HepG2 (cell line): ENCODE measurements around the gene CPLX3. TPM values are rescaled to one million over a fixed set of nuclear protein-coding genes. Genes with fewer than 3 reads are reported as not detected.

Experiments
- ATAC-seq: fragments of 200-7000 bp; cut with Tn5 transposase; 3 replicates; pipeline ENCODE4 v1.9.1; 2020; ENCODE audit warnings: mild to moderate bottlenecking, moderate library complexity
- BruUV-seq: library from RNA; stranded (reverse); fragments of 400-500 nt; replicated peaks from 2 replicates; lab custom pipeline; 2021; lab: Mats Ljungman, UMichigan
- CTCF ChIA-PET: fragments of 300-600 bp; formaldehyde crosslinking; extraction: SDS; loops from one replicate; lab custom pipeline; 2021; ENCODE audit warnings: low total read pairs, inconsistent platforms, low intra/inter-chr PET ratio; lab: Yijun Ruan, JAX
- POLR2A ChIA-PET: fragments of 350-600 bp; sonication (Branson Sonifier 250); formaldehyde crosslinking; loops from one replicate; lab custom pipeline; 2020; ENCODE audit warnings: antibody characterized with exemption, inconsistent platforms; lab: Yijun Ruan, JAX
- DNase-seq: peaks from one replicate; pipeline ENCODE4 v3.0.0-alpha.2; 2015; ENCODE audit warnings: low spot score
- FAIRE-seq: peaks from 3 replicates; lab custom pipeline; 2011; peaks lifted over from hg19 to GRCh38; lab: Jason Lieb, UNC
- H2AFZ ChIP-seq: one replicate; pipeline ENCODE4 v1.6.1; 2011; ENCODE audit warnings: low read length, inconsistent platforms
- H3K27ac ChIP-seq: fragments of 300-600 bp; 3 replicates; pipeline ENCODE4 v1.8.0; 2011; ENCODE audit warnings: mixed run types, mild to moderate bottlenecking, mixed read lengths, low read length, inconsistent platforms; ENCODE audit not compliant: insufficient read depth; ENCODE audit errors: extremely low read length
- H3K27me3 ChIP-seq, 2 experiments: fragments of 200-600 bp in 1 of 2; 2 replicates in 1 of 2; 3 replicates in 1 of 2; pipeline versions ENCODE4 v1.6.0 to v1.8.0; 2011; ENCODE audit warnings: low read length in 2 of 2, mild to moderate bottlenecking in 2 of 2, moderate library complexity in 2 of 2, inconsistent platforms in 1 of 2; ENCODE audit not compliant: insufficient read depth in 2 of 2, control insufficient read depth in 1 of 2
- H3K36me3 ChIP-seq, 2 experiments: fragments of 200-600 bp in 1 of 2; replicated peaks in 1 of 2; 2 replicates in 1 of 2; 3 replicates in 1 of 2; pipeline versions ENCODE4 v1.5.1 to v1.8.0; 2011; ENCODE audit warnings: low read length in 2 of 2, inconsistent platforms in 1 of 2; ENCODE audit not compliant: insufficient read depth in 2 of 2, control insufficient read depth in 1 of 2
- H3K4me1 ChIP-seq: 2 replicates; pipeline ENCODE4 v1.5.1; 2012; ENCODE audit warnings: low read length, inconsistent platforms; ENCODE audit not compliant: insufficient read depth
- H3K4me2 ChIP-seq: 2 replicates; pipeline ENCODE4 v1.6.0; 2011; ENCODE audit warnings: low read depth, low read length, inconsistent platforms
- H3K4me3 ChIP-seq, 3 experiments: fragments of 200-600 bp in 1 of 3; sonication (generic), shearing (Covaris generic) in 1 of 3; replicated peaks in 1 of 3; 2 replicates each; pipeline ENCODE4 v1.5.1; 2011 to 2016; ENCODE audit warnings: low read length in 3 of 3, inconsistent platforms in 2 of 3, low read depth in 2 of 3, mild to moderate bottlenecking in 2 of 3, control low read depth in 1 of 3, mixed read lengths in 1 of 3; ENCODE audit not compliant: insufficient read depth in 1 of 3
- H3K79me2 ChIP-seq: one replicate; pipeline ENCODE4 v1.6.1; 2011; ENCODE audit warnings: low read length, inconsistent platforms; ENCODE audit not compliant: insufficient read depth
- H3K9ac ChIP-seq: 2 replicates; pipeline ENCODE4 v1.6.0; 2011; ENCODE audit warnings: mild to moderate bottlenecking, low read depth, low read length, inconsistent platforms; ENCODE audit not compliant: insufficient read depth
- H3K9me3 ChIP-seq: 2 replicates; pipeline ENCODE4 v1.5.1; 2012; ENCODE audit warnings: mild to moderate bottlenecking, low read length
- H4K20me1 ChIP-seq: 2 replicates; pipeline ENCODE4 v1.6.0; 2011; ENCODE audit warnings: inconsistent platforms, mild to moderate bottlenecking, low read length, moderate library complexity; ENCODE audit not compliant: insufficient read depth
- BHLHE40 ChIP-seq: IDR thresholded peaks from 2 replicates; pipeline ENCODE4 v1.6.1; 2011; ENCODE audit warnings: low read length, improper control_type of control experiment
- FOSL1 ChIP-seq: sonication (generic); formaldehyde crosslinking; IDR thresholded peaks from 2 replicates; pipeline ENCODE4 v1.9.0; 2021; ENCODE audit warnings: missing genetic modification reagents, borderline replicate concordance
- KLF9 ChIP-seq: IDR thresholded peaks from 2 replicates; pipeline ENCODE4 v1.6.1; 2016; ENCODE audit warnings: low read depth
- MAZ ChIP-seq, 2 experiments: sonication (generic) in 1 of 2; formaldehyde crosslinking in 1 of 2; IDR thresholded peaks; 2 replicates each; pipeline versions ENCODE4 v1.5.0 to v1.6.1; 2012 to 2020; ENCODE audit warnings: low read depth in 2 of 2, mild to moderate bottlenecking in 2 of 2, borderline replicate concordance in 1 of 2, improper control_type of control experiment in 1 of 2, low read length in 1 of 2, missing genetic modification reagents in 1 of 2, moderate library complexity in 1 of 2
- TARDBP ChIP-seq: sonication (generic); formaldehyde crosslinking; IDR thresholded peaks from 2 replicates; pipeline ENCODE4 v1.8.0; 2022; ENCODE audit warnings: mild to moderate bottlenecking, missing genetic modification reagents
- THAP9 ChIP-seq: sonication (generic); formaldehyde crosslinking; IDR thresholded peaks from 2 replicates; pipeline ENCODE4; 2020; ENCODE audit warnings: missing genetic modification reagents, mild to moderate bottlenecking, borderline replicate concordance
- ZNF263 ChIP-seq: sonication (generic); formaldehyde crosslinking; IDR thresholded peaks from 2 replicates; pipeline ENCODE4 v1.4.0; 2020; ENCODE audit warnings: missing genetic modification reagents
- ZNF790 ChIP-seq: sonication (generic); formaldehyde crosslinking; IDR thresholded peaks from 2 replicates; pipeline ENCODE4 v1.8.0; 2022; ENCODE audit warnings: missing genetic modification reagents, mild to moderate bottlenecking, borderline replicate concordance
- WGBS: methylation state at CpG from one replicate; pipeline ENCODE4 v1.1.6; 2017; ENCODE audit warnings: low lambda C conversion rate; 5-methylcytosine and 5-hydroxymethylcytosine counted together
- in situ Hi-C: cut with HindIII; loops from 2 replicates; pipeline ENCODE4 v1.10.0; 2017; ENCODE audit warnings: low pct_unique_long_range_greater_than_20kb; ENCODE audit not compliant: extremely low pct_ligation_motif_present
- intact Hi-C: fragments of 100-400 bp; cut with micrococcal nuclease; formaldehyde crosslinking; loops from one replicate; pipeline ENCODE4 v1.10.0; 2022; ENCODE audit not compliant: unreplicated experiment
- polyA plus RNA-seq, 8 experiments: library from polyadenylated mRNA; depleted of rRNA in 3 of 8; stranded (reverse) in 7 of 8; unstranded in 1 of 8; fragments of >200 nt; fragmentation: Illumina TruSeq in 4 of 8; extraction: Trizol in 4 of 8; gene quantifications; 2 replicates each; pipeline versions ENCODE4 v1.2.1 to v1.2.3, GENCODE V29; 2011 to 2016; ENCODE audit warnings: low read depth in 4 of 8, missing spikeins in 1 of 8, mixed read lengths in 1 of 8; ENCODE audit not compliant: insufficient read depth in 1 of 8
- total RNA-seq, 5 experiments: library from RNA; depleted of rRNA; stranded (reverse); fragments of >200 nt; fragmentation: Illumina TruSeq; extraction: Trizol; gene quantifications; 2 replicates each; pipeline ENCODE4 v1.2.3, GENCODE V29; 2016; ENCODE audit warnings: low read depth in 1 of 5
- TF ChIP-seq, protein P1 (sequence below): sonication (generic); formaldehyde crosslinking; IDR thresholded peaks from 2 replicates; pipeline ENCODE4 v1.4.0; 2020; ENCODE audit warnings: missing genetic modification reagents
- TF ChIP-seq, protein P2 (sequence below): sonication (generic); formaldehyde crosslinking; IDR thresholded peaks from 2 replicates; pipeline ENCODE4 v1.9.0; 2021; ENCODE audit warnings: missing genetic modification reagents, borderline replicate concordance
- TF ChIP-seq, protein P3 (sequence below): sonication (generic); formaldehyde crosslinking; IDR thresholded peaks from 2 replicates; pipeline ENCODE4 v1.8.0; 2022; ENCODE audit warnings: missing genetic modification reagents, mild to moderate bottlenecking, inconsistent platforms, borderline replicate concordance

Gene CPLX3
- total and polyA plus RNA-seq, 2 of the 13 experiments (the other 11 are each of a cell fraction or from before 2014, with no cell fraction given): not detected

DNA sequence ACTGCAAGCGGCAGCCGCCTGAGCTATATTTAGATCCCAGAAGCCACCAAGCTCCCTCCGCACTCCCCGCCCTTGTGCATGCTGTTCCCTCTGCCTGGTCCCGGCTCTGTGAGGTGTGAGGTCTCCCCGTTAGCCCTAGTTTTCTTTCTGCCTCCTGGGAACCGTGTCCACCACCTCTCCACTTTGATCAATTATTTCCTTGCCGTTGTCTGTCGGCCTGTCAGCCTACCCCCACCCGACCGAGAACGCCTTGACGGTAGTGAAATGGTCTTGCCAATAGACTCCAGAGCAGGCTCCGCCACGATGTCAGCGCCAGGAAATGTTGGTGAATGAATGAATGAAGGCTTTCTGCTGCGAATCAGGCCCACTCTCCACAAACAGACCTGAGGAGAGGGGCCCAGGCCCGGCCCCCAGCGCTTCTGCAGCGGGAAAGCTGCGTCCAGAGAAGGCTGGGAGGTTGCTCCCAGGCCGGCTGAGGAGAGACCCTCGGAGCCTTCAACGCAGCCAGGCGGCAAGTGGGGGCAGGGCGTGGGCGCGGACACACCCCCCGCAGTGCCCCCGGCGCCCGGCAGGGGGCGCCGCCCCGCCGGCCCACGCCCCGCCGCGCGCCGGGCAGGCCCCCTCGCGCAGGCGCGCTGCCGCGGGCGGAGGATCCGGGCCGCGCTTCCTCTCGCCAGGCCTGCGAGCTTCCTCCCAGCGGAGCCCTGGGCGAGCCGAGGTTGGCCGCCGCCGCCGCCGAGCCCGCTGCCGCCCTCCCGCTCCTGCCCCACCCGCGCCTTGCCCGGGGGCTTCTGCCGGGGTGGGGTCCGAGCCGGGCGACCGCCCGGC, 44.8 kb upstream of the CPLX3 start, which contains the start of gene CSK:
Gene CSK (plus strand): TSS at position 650 of the 828 bp plus-strand sequence. CDS start 16,218 bp downstream, outside the sequence.
- peaks cover 79% of the 10 kb centered on the region for H3K4me1 ChIP-seq
- intact Hi-C loops (loop anchor here (2.0 to 5.0 kb wide), 3 partner anchors 19 to 53 kb away; no protein-coding TSS in a partner anchor), in situ Hi-C loops (loop anchor here (10.0 kb wide), 1 partner anchor 237 kb away; the partner anchor contains the start of gene ARID3B)
- ChIA-PET CTCF (interaction anchor here (1.1 kb wide), 1 partner anchor 10 kb away, joined by 4 read pairs; no protein-coding TSS in a partner anchor), POLR2A (interaction anchor here (1.9 to 3.5 kb wide), 3 partner anchors 10 to 51 kb away, joined by 6 to 21 read pairs (median 17); no protein-coding TSS in a partner anchor)
- FAIRE-seq (no peak), ATAC-seq (peak; percentile 4), DNase-seq (no peak)
- H3K36me3 ChIP-seq: peaks cover 0 to 12% of the 10 kb centered on the region in 2 experiments; a peak in 2 of 5 replicates
- H3K27ac ChIP-seq: peak within 1 kb of the TSS; percentile 45
- H3K79me2 ChIP-seq: peaks cover 37% of the 10 kb centered on the region
- no TSS peak for BruUV-seq
- H3K27me3 ChIP-seq: no peaks in the 10 kb centered on the region
- H4K20me1 ChIP-seq: peaks cover 4% of the 10 kb centered on the region
- H3K4me3 ChIP-seq: peak within 1 kb of the TSS; percentile 66 to 84 (median 69)
- H3K9me3 ChIP-seq: no peaks in the 10 kb centered on the region
- H3K9ac ChIP-seq: peak within 1 kb of the TSS; percentile 78
- H2AFZ ChIP-seq: no peak within 1 kb of the TSS
- H3K4me2 ChIP-seq: peak within 1 kb of the TSS; percentile 97
- WGBS: under 1% methylated on average over 18 of the region's 74 CpGs
- TF ChIP-seq MAZ (IDR thresholded peaks at IDR 0.05; ENCODE audit: borderline replicate concordance, low read depth, low read length) (0 out of 2 replicates have a peak, but pooled peaks have one; percentile 34), MAZ (CRISPR knock-in tag; IDR thresholded peaks at IDR 0.05; ENCODE audit: low read depth) (no peak), ZNF263 (CRISPR knock-in tag) (peak; percentile 41; the same call in 1 of the 2 replicates), TARDBP (CRISPR knock-in tag) (peak; percentile 47; the same call in 1 of the 2 replicates), THAP9 (peak; percentile 66; the same call in 1 of the 2 replicates), KLF9 (CRISPR knock-in tag) (peak; percentile 66), ZNF790 (CRISPR knock-in tag) (no peak), FOSL1 (CRISPR knock-in tag) (no peak), BHLHE40 (peak; percentile 13; the same call in 1 of the 2 replicates)
- TF ChIP-seq, protein P1, sequence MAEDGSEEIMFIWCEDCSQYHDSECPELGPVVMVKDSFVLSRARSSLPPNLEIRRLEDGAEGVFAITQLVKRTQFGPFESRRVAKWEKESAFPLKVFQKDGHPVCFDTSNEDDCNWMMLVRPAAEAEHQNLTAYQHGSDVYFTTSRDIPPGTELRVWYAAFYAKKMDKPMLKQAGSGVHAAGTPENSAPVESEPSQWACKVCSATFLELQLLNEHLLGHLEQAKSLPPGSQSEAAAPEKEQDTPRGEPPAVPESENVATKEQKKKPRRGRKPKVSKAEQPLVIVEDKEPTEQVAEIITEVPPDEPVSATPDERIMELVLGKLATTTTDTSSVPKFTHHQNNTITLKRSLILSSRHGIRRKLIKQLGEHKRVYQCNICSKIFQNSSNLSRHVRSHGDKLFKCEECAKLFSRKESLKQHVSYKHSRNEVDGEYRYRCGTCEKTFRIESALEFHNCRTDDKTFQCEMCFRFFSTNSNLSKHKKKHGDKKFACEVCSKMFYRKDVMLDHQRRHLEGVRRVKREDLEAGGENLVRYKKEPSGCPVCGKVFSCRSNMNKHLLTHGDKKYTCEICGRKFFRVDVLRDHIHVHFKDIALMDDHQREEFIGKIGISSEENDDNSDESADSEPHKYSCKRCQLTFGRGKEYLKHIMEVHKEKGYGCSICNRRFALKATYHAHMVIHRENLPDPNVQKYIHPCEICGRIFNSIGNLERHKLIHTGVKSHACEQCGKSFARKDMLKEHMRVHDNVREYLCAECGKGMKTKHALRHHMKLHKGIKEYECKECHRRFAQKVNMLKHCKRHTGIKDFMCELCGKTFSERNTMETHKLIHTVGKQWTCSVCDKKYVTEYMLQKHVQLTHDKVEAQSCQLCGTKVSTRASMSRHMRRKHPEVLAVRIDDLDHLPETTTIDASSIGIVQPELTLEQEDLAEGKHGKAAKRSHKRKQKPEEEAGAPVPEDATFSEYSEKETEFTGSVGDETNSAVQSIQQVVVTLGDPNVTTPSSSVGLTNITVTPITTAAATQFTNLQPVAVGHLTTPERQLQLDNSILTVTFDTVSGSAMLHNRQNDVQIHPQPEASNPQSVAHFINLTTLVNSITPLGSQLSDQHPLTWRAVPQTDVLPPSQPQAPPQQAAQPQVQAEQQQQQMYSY: 0 out of 2 replicates have a peak, but pooled peaks have one; percentile 7
- TF ChIP-seq, protein P2, sequence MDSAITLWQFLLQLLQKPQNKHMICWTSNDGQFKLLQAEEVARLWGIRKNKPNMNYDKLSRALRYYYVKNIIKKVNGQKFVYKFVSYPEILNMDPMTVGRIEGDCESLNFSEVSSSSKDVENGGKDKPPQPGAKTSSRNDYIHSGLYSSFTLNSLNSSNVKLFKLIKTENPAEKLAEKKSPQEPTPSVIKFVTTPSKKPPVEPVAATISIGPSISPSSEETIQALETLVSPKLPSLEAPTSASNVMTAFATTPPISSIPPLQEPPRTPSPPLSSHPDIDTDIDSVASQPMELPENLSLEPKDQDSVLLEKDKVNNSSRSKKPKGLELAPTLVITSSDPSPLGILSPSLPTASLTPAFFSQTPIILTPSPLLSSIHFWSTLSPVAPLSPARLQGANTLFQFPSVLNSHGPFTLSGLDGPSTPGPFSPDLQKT (CRISPR knock-in tag): no peak
- TF ChIP-seq, protein P3, sequence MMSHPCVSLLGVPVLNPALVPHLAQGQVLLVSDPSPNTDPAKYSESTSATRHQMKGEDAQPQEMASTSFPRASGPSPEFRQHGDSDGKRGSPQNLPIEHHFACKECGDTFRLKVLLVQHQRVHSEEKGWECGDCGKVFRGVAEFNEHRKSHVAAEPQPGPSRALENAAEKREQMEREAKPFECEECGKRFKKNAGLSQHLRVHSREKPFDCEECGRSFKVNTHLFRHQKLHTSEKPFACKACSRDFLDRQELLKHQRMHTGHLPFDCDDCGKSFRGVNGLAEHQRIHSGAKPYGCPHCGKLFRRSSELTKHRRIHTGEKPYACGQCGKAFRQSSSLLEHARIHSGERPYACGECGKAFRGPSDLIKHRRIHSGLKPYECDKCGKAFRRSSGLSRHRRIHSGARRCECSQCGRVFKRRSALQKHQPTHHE (CRISPR knock-in tag): no peak
